HG03521 (cell line): Measurements from ENCODE around the gene SLC12A4.
A peak's percentile ranks its signal among the peaks of the same experiment; 100 is the strongest.
"Not testable (repeated sequence)": the region's sequence is repeated elsewhere in the genome, so short reads cannot be mapped to it uniquely, and the experiment has no call there.

Source experiments
- ATAC-seq: cut with Tn5 transposase; IDR thresholded peaks from one replicate; pipeline ENCODE4 v1.9.1; 2021; ENCODE audit warnings: mild to moderate bottlenecking, moderate library complexity; ENCODE audit not compliant: unreplicated experiment

The SLC12A4 gene

GRCh38 chr16:67988675-67989074 lies 20.2 kb upstream of the SLC12A4 start:
- ATAC-seq = no peak

- no peak for ATAC-seq
Measured at GRCh38 chr16:67987460-67988160, 19.2 kb upstream of the SLC12A4 start.

- ATAC-seq = no peak
Measured at GRCh38 chr16:67986949-67987348, 18.5 kb upstream of the SLC12A4 start.

GRCh38 chr16:67982011-67982696 lies 13.7 kb upstream of the SLC12A4 start:
- no peak for ATAC-seq

GRCh38 chr16:67979955-67980678 lies 11.7 kb upstream of the SLC12A4 start, which contains the start of gene DPEP3:
Gene DPEP3, minus strand, starts transcription at chr16:67980499. Its CDS starts 119 bp downstream, at chr16:67980380.
- ATAC-seq = no peak

GRCh38 chr16:67977469-67978227 lies 9.2 kb upstream of the SLC12A4 start:
- ATAC-seq = no peak

- ATAC-seq = no peak
Measured at GRCh38 chr16:67977005-67977404, 8.6 kb upstream of the SLC12A4 start.

- no peak for ATAC-seq
Measured at GRCh38 chr16:67976205-67976604, 7.8 kb upstream of the SLC12A4 start.

GRCh38 chr16:67975321-67976105 lies 7.1 kb upstream of the SLC12A4 start:
- ATAC-seq = no peak

GRCh38 chr16:67972285-67972684 lies 3.8 kb upstream of the SLC12A4 start:
- not testable (repeated sequence) for ATAC-seq

GRCh38 chr16:67971111-67971510 lies 2.7 kb upstream of the SLC12A4 start:
- ATAC-seq = no peak

GRCh38 chr16:67969254-67970039 lies 1.0 kb upstream of the SLC12A4 start:
- ATAC-seq = no peak

GRCh38 chr16:67967958-67968399 lies 458 bp downstream of the SLC12A4 start:
- ATAC-seq = peak; percentile 24

GRCh38 chr16:67967183-67967957 lies 1.1 kb downstream of the SLC12A4 start:
- ATAC-seq = no peak

- ATAC-seq = no peak
Measured at GRCh38 chr16:67966549-67967182, 1.8 kb downstream of the SLC12A4 start.

- no peak for ATAC-seq
Measured at GRCh38 chr16:67965668-67966548, 2.5 kb downstream of the SLC12A4 start.

- ATAC-seq = no peak
Measured at GRCh38 chr16:67964477-67965131, 3.8 kb downstream of the SLC12A4 start.
